Spleen (tissue), 7 donors: ENCODE results near the gene IFI44L.

Experiments
- POLR2A ChIP-seq, 3 donors: fragments of 450-650 bp; IDR thresholded peaks; one replicate each; pipeline ENCODE4 v1.5.1; 2017; ENCODE audit warnings: antibody characterized with exemption in 3 of 3, mild to moderate bottlenecking in 1 of 3
- POLR2AphosphoS5 ChIP-seq, 3 donors: sonication (generic); formaldehyde crosslinking; IDR thresholded peaks; one replicate each; pipeline ENCODE4 v1.5.1; 2017; ENCODE audit warnings: antibody characterized with exemption in 3 of 3
- TF ChIP-seq, protein P1 (sequence below), 11 experiments: fragments of 200-600 bp in 7 of 11; fragments of 450-650 bp in 4 of 11; sonication (generic) in 4 of 11; IDR thresholded peaks in 8 of 11; conservative IDR thresholded peaks in 3 of 11; 1 replicate in 7 of 11; 2 replicates in 4 of 11; pipeline versions ENCODE4 v1.4.0 to v1.8.0; 2016 to 2021; ENCODE audit warnings: antibody characterized with exemption in 11 of 11, inconsistent platforms in 4 of 11, mild to moderate bottlenecking in 1 of 11
- donor health status: DM: no; HTN: no; CAD: no; lungs with moderate emphysema.
- donor health status: DM: no; HTN: no; CAD: no.
- donor health status: DM: no; HTN: no; CAD: no.

GRCh38 chr1:78645723-78646122 lies 25.5 kb downstream of the IFI44L start:
- TF ChIP-seq, protein P1, sequence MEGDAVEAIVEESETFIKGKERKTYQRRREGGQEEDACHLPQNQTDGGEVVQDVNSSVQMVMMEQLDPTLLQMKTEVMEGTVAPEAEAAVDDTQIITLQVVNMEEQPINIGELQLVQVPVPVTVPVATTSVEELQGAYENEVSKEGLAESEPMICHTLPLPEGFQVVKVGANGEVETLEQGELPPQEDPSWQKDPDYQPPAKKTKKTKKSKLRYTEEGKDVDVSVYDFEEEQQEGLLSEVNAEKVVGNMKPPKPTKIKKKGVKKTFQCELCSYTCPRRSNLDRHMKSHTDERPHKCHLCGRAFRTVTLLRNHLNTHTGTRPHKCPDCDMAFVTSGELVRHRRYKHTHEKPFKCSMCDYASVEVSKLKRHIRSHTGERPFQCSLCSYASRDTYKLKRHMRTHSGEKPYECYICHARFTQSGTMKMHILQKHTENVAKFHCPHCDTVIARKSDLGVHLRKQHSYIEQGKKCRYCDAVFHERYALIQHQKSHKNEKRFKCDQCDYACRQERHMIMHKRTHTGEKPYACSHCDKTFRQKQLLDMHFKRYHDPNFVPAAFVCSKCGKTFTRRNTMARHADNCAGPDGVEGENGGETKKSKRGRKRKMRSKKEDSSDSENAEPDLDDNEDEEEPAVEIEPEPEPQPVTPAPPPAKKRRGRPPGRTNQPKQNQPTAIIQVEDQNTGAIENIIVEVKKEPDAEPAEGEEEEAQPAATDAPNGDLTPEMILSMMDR (IDR thresholded peaks at IDR 0.05 in 8 of 11, conservative IDR thresholded peaks at IDR 0.05 in 3 of 11) = no peak
- TF ChIP-seq POLR2A (IDR thresholded peaks at IDR 0.05) (no peak), POLR2AphosphoS5 (IDR thresholded peaks at IDR 0.05) (no peak)
